HepG2 (cell line): Measurements from ENCODE around the gene AP1AR. TPM values are rescaled to one million over a fixed set of nuclear protein-coding genes. Genes with fewer than 3 reads are reported as not detected.

Experiments
- DR1 ChIP-seq: sonication (generic); formaldehyde crosslinking; IDR thresholded peaks from 2 replicates; pipeline ENCODE4 v1.8.0; 2021; ENCODE audit warnings: mild to moderate bottlenecking, missing genetic modification reagents, inconsistent platforms
- FLYWCH1 ChIP-seq: sonication (generic); formaldehyde crosslinking; IDR thresholded peaks from 2 replicates; pipeline ENCODE4 v1.8.1; 2023; ENCODE audit warnings: mild to moderate bottlenecking, missing genetic modification reagents
- FOXO1 ChIP-seq: sonication (generic); formaldehyde crosslinking; IDR thresholded peaks from 2 replicates; pipeline ENCODE4 v1.4.0; 2020; ENCODE audit warnings: missing genetic modification reagents
- IKZF4 ChIP-seq: sonication (generic); formaldehyde crosslinking; IDR thresholded peaks from 2 replicates; pipeline ENCODE4 v1.5.1; 2020; ENCODE audit warnings: borderline replicate concordance, mild to moderate bottlenecking, low read depth, missing genetic modification reagents; ENCODE audit errors: not compliant biosample characterization
- JUNB ChIP-seq: sonication (generic); formaldehyde crosslinking; IDR thresholded peaks from 2 replicates; pipeline ENCODE4 v1.8.0; 2022; ENCODE audit warnings: missing genetic modification reagents, mild to moderate bottlenecking, borderline replicate concordance
- MTF2 ChIP-seq: sonication (generic); formaldehyde crosslinking; IDR thresholded peaks from 2 replicates; pipeline ENCODE4 v1.5.0; 2020; ENCODE audit warnings: missing genetic modification reagents, borderline replicate concordance
- NR1H2 ChIP-seq: sonication (generic); formaldehyde crosslinking; IDR thresholded peaks from 2 replicates; pipeline ENCODE4 v1.8.1; 2022; ENCODE audit warnings: low read depth, missing genetic modification reagents, borderline replicate concordance
- PCBP1 ChIP-seq: fragments of 200-400 bp; formaldehyde crosslinking; IDR thresholded peaks from 2 replicates; pipeline ENCODE4 v1.6.1; 2017; ENCODE audit warnings: mild to moderate bottlenecking, low read depth, low read length, borderline replicate concordance
- PRPF4 ChIP-seq: fragments of 200-400 bp; formaldehyde crosslinking; IDR thresholded peaks from 2 replicates; pipeline ENCODE4 v1.6.1; 2016; ENCODE audit warnings: low read length, low read depth; ENCODE audit not compliant: poor library complexity, severe bottlenecking
- SNAPC2 ChIP-seq: sonication (generic); formaldehyde crosslinking; IDR thresholded peaks from 2 replicates; pipeline ENCODE4 v1.8.1; 2022; ENCODE audit warnings: mild to moderate bottlenecking, missing genetic modification reagents
- STAT5B ChIP-seq: sonication (generic); formaldehyde crosslinking; IDR thresholded peaks from 2 replicates; pipeline ENCODE4 v1.4.0; 2020; ENCODE audit warnings: missing genetic modification reagents
- USF2 ChIP-seq, 2 experiments: sonication (generic) in 1 of 2; formaldehyde crosslinking in 1 of 2; IDR thresholded peaks; 2 replicates each; pipeline versions ENCODE4 v1.5.1 to v1.6.1; 2011 to 2020; ENCODE audit warnings: borderline replicate concordance in 1 of 2, low read depth in 1 of 2, low read length in 1 of 2, mild to moderate bottlenecking in 1 of 2, missing genetic modification reagents in 1 of 2, moderate library complexity in 1 of 2
- ZNF235 ChIP-seq: sonication (generic); formaldehyde crosslinking; IDR thresholded peaks from 2 replicates; pipeline ENCODE4 v1.8.1; 2023; ENCODE audit warnings: mild to moderate bottlenecking, missing genetic modification reagents, borderline replicate concordance
- ZNF326 ChIP-seq: sonication (generic); formaldehyde crosslinking; IDR thresholded peaks from 2 replicates; pipeline ENCODE4 v1.4.0; 2020; ENCODE audit warnings: missing genetic modification reagents, borderline replicate concordance
- ZNF570 ChIP-seq: sonication (generic); formaldehyde crosslinking; IDR thresholded peaks from 2 replicates; pipeline ENCODE4 v1.4.0; 2020; ENCODE audit warnings: mild to moderate bottlenecking, missing genetic modification reagents, borderline replicate concordance
- ZNF616 ChIP-seq: sonication (generic); formaldehyde crosslinking; IDR thresholded peaks from 2 replicates; pipeline ENCODE4 v1.5.0; 2020; ENCODE audit warnings: low read depth, mild to moderate bottlenecking, missing genetic modification reagents
- ZNF644 ChIP-seq: IDR thresholded peaks from 2 replicates; pipeline ENCODE4 v1.6.1; 2016; ENCODE audit warnings: low read depth
- ZNF784 ChIP-seq: sonication (generic); formaldehyde crosslinking; IDR thresholded peaks from 2 replicates; pipeline ENCODE4 v1.5.1; 2020; ENCODE audit warnings: missing genetic modification reagents, mild to moderate bottlenecking, borderline replicate concordance
- ZNF800 ChIP-seq: sonication (generic); formaldehyde crosslinking; IDR thresholded peaks from 2 replicates; pipeline ENCODE4 v1.4.0; 2020; ENCODE audit warnings: missing genetic modification reagents
- polyA plus RNA-seq, 8 experiments: library from polyadenylated mRNA; depleted of rRNA in 3 of 8; stranded (reverse) in 7 of 8; unstranded in 1 of 8; fragments of >200 nt; fragmentation: Illumina TruSeq in 4 of 8; extraction: Trizol in 4 of 8; gene quantifications; 2 replicates each; pipeline versions ENCODE4 v1.2.1 to v1.2.3, GENCODE V29; 2011 to 2016; ENCODE audit warnings: low read depth in 4 of 8, missing spikeins in 1 of 8, mixed read lengths in 1 of 8; ENCODE audit not compliant: insufficient read depth in 1 of 8
- total RNA-seq, 5 experiments: library from RNA; depleted of rRNA; stranded (reverse); fragments of >200 nt; fragmentation: Illumina TruSeq; extraction: Trizol; gene quantifications; 2 replicates each; pipeline ENCODE4 v1.2.3, GENCODE V29; 2016; ENCODE audit warnings: low read depth in 1 of 5
- TF ChIP-seq, protein P1 (sequence below): fragments of 450-650 bp; IDR thresholded peaks from 2 replicates; pipeline ENCODE4 v1.6.1; 2017; ENCODE audit warnings: mild to moderate bottlenecking

Gene AP1AR
- total and polyA plus RNA-seq, 2 of the 13 experiments (the other 11 are each of a cell fraction or from before 2014, with no cell fraction given), result 24.9 to 39.9 TPM

- TF ChIP-seq ZNF800 (CRISPR knock-in tag) (no peak), DR1 (CRISPR knock-in tag) (peak; percentile 24), STAT5B (CRISPR knock-in tag) (no peak), ZNF784 (CRISPR knock-in tag) (no peak), SNAPC2 (CRISPR knock-in tag) (no peak), ZNF570 (no peak), ZNF235 (CRISPR knock-in tag) (no peak), JUNB (CRISPR knock-in tag) (no peak), ZNF326 (CRISPR knock-in tag) (no peak), PRPF4 (no peak), IKZF4 (CRISPR knock-in tag) (no peak), PCBP1 (0 out of 2 replicates have a peak, but pooled peaks have one; percentile 56), ZNF616 (CRISPR knock-in tag) (no peak), USF2 (IDR thresholded peaks at IDR 0.05; ENCODE audit: low read depth, low read length) (no peak), USF2 (CRISPR knock-in tag; IDR thresholded peaks at IDR 0.05; ENCODE audit: borderline replicate concordance) (0 out of 2 replicates have a peak, but pooled peaks have one; percentile 22), FOXO1 (no peak; the same call in 1 of the 2 replicates), ZNF644 (CRISPR knock-in tag) (no peak), NR1H2 (CRISPR knock-in tag) (peak; percentile 94; the same call in 1 of the 2 replicates), FLYWCH1 (0 out of 2 replicates have a peak, but pooled peaks have one; percentile 35), MTF2 (CRISPR knock-in tag) (peak; percentile 96)
- TF ChIP-seq, protein P1, sequence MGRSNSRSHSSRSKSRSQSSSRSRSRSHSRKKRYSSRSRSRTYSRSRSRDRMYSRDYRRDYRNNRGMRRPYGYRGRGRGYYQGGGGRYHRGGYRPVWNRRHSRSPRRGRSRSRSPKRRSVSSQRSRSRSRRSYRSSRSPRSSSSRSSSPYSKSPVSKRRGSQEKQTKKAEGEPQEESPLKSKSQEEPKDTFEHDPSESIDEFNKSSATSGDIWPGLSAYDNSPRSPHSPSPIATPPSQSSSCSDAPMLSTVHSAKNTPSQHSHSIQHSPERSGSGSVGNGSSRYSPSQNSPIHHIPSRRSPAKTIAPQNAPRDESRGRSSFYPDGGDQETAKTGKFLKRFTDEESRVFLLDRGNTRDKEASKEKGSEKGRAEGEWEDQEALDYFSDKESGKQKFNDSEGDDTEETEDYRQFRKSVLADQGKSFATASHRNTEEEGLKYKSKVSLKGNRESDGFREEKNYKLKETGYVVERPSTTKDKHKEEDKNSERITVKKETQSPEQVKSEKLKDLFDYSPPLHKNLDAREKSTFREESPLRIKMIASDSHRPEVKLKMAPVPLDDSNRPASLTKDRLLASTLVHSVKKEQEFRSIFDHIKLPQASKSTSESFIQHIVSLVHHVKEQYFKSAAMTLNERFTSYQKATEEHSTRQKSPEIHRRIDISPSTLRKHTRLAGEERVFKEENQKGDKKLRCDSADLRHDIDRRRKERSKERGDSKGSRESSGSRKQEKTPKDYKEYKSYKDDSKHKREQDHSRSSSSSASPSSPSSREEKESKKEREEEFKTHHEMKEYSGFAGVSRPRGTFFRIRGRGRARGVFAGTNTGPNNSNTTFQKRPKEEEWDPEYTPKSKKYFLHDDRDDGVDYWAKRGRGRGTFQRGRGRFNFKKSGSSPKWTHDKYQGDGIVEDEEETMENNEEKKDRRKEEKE, result no peak
Measured at GRCh38 chr4:112231779-112232713, at the start of gene AP1AR (continued).
